Measurements from ENCODE around the gene MAEA.

MAEA gene

DNA sequence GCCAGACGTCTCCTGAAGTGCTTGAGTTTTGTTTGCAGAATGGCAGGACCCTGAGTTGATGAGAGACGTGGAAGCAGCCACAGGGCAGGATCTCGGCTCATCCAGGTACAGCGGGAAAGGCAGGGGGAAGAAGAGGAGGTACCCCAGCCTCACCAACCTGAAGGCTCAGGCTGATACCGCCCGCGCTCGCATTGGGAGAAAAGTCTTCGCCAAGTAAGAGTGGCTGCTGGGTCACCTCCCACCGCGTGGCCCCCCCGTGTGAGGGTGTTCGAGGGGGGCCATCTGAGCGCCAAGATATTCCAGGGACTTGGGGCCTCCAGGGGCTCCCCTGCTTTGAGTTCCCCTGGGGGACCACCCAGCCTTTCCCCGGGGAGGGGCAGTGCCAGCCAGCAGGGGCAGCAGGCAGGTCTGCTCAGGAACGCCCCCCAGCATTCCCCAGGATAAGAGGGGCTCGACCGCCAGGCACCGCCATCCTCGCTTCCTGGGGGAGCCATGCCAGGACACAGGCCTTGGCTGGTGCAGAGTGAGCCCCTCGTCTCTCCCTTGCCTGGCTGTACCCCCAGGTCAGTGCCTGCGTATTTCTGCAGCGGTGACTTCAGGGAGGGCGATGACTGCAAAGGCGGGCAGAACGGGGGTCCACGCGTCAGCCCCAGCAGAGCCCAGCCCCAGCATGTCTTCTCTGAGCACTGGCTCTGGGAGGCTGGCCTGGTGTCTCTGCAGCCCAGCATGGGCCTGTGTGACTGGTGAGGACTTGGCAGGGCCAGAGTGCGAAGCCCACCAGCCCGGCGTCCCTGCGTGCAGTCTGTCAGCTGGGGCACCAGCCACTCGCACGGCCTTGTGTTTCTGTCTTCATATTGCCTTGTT is 94.3 kb downstream of the MAEA start:
- Histone ChIP-seq H3K79me1 (replicated peaks; ENCODE audit: low read length, poor library complexity, severe bottlenecking) (no peaks in the 10 kb centered on the region), H2BK15ac (ENCODE audit: low read depth, poor library complexity, severe bottlenecking) (no peak overlapping the region), H3K9ac (ENCODE audit: low read length) (no peak overlapping the region), H2BK120ac (ENCODE audit: low read depth, low read length) (no peak overlapping the region), H2BK5ac (ENCODE audit: low read depth, low read length, poor library complexity, severe bottlenecking) (no peak overlapping the region), H2AK5ac (ENCODE audit: low read length, severe bottlenecking) (no peak overlapping the region), H2BK12ac (ENCODE audit: low read length in 2 of 2) (no peak overlapping the region), H3K18ac (ENCODE audit: low read depth in 1 of 2, low read length in 2 of 2) (no peak overlapping the region), H3K14ac (ENCODE audit: low read length in 2 of 2) (no peak overlapping the region), H3K27me3 (ENCODE audit: control insufficient read depth in 1 of 2, insufficient read depth in 1 of 2, low read length in 2 of 2) (no peaks in the 10 kb centered on the region), H3K4me2 (ENCODE audit: low read length, poor library complexity, severe bottlenecking) (no peak overlapping the region), H3K4me3 (ENCODE audit: insufficient read depth in 1 of 2, low read depth in 1 of 2, low read length in 2 of 2) (no peak overlapping the region), H3K23ac (ENCODE audit: low read length in 2 of 2) (no peak overlapping the region), H3K4me1 (ENCODE audit: control insufficient read depth, insufficient read depth, low read depth, low read length) (no peaks in the 10 kb centered on the region), H3K27ac (ENCODE audit: low read length, poor library complexity, severe bottlenecking) (no peak overlapping the region), H4K91ac (ENCODE audit: low read length) (no peak overlapping the region), H3K9me3 (ENCODE audit: control insufficient read depth, low read length) (peaks cover 16% of the 10 kb centered on the region), H3K4ac (ENCODE audit: low read depth in 1 of 2, low read length in 2 of 2) (no peak overlapping the region), H2AFZ (ENCODE audit: low read depth, low read length) (no peak overlapping the region), H4K8ac (ENCODE audit: low read length) (no peak overlapping the region), H3K36me3 (ENCODE audit: control insufficient read depth in 1 of 2, insufficient read depth in 2 of 2, low read depth in 1 of 2, low read length in 2 of 2) (peaks cover 53 to 64% of the 10 kb centered on the region in 2 experiments)
- 95% methylated on average over 34 of the region's 34 CpGs for WGBS
- DNase-seq, result no peak

DNA sequence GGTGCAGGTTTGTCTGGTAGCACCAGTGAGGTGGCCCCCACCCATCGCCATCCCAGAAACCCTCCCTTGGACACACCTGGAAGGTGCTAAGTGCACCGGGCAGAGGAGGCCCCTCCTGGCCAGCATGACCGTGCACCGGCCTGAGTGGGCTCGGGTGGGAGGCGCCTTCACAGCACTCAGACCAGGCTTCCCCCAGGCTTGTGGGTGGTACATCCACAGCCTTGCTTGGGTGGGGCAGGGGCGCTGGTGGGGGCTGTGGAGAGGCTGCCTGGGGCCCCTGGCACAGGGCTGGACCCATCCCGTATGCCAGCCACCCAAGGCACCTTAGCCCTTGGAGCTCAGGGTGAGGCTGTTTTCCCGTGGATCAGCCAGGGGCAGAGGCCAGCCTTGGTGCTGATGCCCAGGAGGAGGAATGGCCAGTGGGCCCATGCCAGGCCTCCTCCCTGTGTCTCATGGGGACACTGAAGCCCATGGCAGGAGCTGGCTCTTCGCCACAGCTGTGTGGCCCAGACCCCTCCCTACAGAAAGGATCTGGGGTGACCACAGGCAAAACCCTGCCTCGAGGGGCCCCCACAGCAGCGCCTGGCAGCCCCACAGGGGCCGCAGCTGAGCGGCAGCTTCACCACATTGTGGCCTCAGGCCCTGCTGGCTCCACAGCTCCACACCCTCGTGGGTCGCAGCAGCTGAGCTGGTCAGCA is 95.1 kb downstream of the MAEA start:
- no peak overlapping the region for H4K91ac ChIP-seq (ENCODE audit: low read length)
- no peak overlapping the region for H2AK5ac ChIP-seq (ENCODE audit: low read length, severe bottlenecking)

DNA sequence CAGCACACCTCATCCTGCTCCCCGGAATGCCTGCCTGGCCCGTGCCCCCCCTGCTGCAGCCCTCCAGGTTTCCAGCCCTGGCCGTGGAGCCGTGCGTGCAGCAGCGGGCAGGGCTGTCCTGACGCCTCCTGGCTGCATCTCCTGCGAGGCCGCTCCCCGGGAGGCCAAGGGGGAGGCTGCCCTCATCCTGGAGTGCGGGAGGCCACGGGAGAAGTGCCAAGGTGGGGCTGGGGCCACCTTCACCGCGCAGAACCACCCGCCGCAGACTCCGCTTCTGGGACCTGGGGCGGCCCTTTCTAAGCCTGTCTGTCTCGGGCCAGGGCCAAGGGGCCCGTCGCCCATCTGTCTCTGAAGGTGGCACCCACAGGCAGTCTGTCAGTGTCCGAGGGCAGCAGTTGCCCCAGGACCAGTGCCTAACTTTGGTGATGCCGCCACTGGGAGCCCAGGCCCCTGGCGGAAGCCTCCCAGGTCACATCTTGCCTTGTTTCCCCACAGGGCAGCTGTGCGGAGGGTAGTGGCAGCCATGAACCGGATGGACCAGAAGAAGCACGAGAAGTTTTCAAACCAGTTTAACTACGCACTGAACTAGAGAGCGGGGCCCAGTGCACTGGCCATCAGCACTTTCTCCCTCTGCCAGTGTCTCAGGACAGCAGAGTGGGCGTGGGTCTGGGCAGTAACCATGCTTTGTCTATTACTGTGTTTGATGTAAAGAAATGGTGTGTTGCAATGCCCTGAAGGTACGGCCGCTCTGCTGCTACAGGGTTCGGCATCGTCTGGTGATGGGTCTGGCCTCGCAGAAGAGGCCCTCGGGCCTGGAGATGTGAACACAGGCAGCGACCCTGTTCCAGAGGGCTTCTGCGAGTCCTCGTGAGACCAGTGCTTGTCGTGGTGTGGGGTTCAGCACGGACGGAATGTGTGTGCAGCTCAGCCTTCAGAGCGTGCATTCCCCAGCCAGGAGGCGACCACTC is 96.0 kb downstream of the MAEA start:
- DNase-seq, result no peak
- Histone ChIP-seq H2AFZ (ENCODE audit: low read depth, low read length) (no peak overlapping the region), H3K79me1 (replicated peaks; ENCODE audit: low read length, poor library complexity, severe bottlenecking) (peaks cover 1% of the 10 kb centered on the region), H3K36me3 (ENCODE audit: control insufficient read depth in 1 of 2, insufficient read depth in 2 of 2, low read depth in 1 of 2, low read length in 2 of 2) (peaks cover 58 to 66% of the 10 kb centered on the region in 2 experiments), H3K4me3 (ENCODE audit: insufficient read depth in 1 of 2, low read depth in 1 of 2, low read length in 2 of 2) (no peak overlapping the region), H3K9ac (ENCODE audit: low read length) (no peak overlapping the region), H3K18ac (ENCODE audit: low read depth in 1 of 2, low read length in 2 of 2) (no peak overlapping the region), H2BK15ac (ENCODE audit: low read depth, poor library complexity, severe bottlenecking) (no peak overlapping the region), H3K14ac (ENCODE audit: low read length in 2 of 2) (no peak overlapping the region), H3K23ac (ENCODE audit: low read length in 2 of 2) (no peak overlapping the region), H3K9me3 (ENCODE audit: control insufficient read depth, low read length) (peaks cover 28% of the 10 kb centered on the region), H3K27me3 (ENCODE audit: control insufficient read depth in 1 of 2, insufficient read depth in 1 of 2, low read length in 2 of 2) (no peaks in the 10 kb centered on the region), H4K8ac (ENCODE audit: low read length) (no peak overlapping the region), H2BK120ac (ENCODE audit: low read depth, low read length) (no peak overlapping the region), H3K27ac (ENCODE audit: low read length, poor library complexity, severe bottlenecking) (no peak overlapping the region), H4K91ac (ENCODE audit: low read length) (no peak overlapping the region), H3K4ac (ENCODE audit: low read depth in 1 of 2, low read length in 2 of 2) (no peak overlapping the region), H3K4me1 (ENCODE audit: control insufficient read depth, insufficient read depth, low read depth, low read length) (no peaks in the 10 kb centered on the region), H2BK5ac (ENCODE audit: low read depth, low read length, poor library complexity, severe bottlenecking) (no peak overlapping the region), H3K4me2 (ENCODE audit: low read length, poor library complexity, severe bottlenecking) (no peak overlapping the region), H2BK12ac (ENCODE audit: low read length in 2 of 2) (no peak overlapping the region), H2AK5ac (ENCODE audit: low read length, severe bottlenecking) (no peak overlapping the region)
- 97% methylated on average over 44 of the region's 44 CpGs for WGBS

More for the DNA sequence above, 95.1 kb downstream of the MAEA start:
- H3K14ac ChIP-seq (ENCODE audit: low read length in 2 of 2), result no peak overlapping the region
- no peak overlapping the region for H2BK5ac ChIP-seq (ENCODE audit: low read depth, low read length, poor library complexity, severe bottlenecking)
- H3K36me3 ChIP-seq (ENCODE audit: control insufficient read depth in 1 of 2, insufficient read depth in 2 of 2, low read depth in 1 of 2, low read length in 2 of 2), result peaks cover 60 to 64% of the 10 kb centered on the region in 2 experiments
- H3K9me3 ChIP-seq (ENCODE audit: control insufficient read depth, low read length), result peaks cover 23% of the 10 kb centered on the region
- no peak overlapping the region for H2BK12ac ChIP-seq (ENCODE audit: low read length in 2 of 2)
- H3K4me3 ChIP-seq (ENCODE audit: insufficient read depth in 1 of 2, low read depth in 1 of 2, low read length in 2 of 2), result no peak overlapping the region
- no peaks in the 10 kb centered on the region for H3K27me3 ChIP-seq (ENCODE audit: control insufficient read depth in 1 of 2, insufficient read depth in 1 of 2, low read length in 2 of 2)
- no peak for DNase-seq
- no peak overlapping the region for H3K18ac ChIP-seq (ENCODE audit: low read depth in 1 of 2, low read length in 2 of 2)
- no peak overlapping the region for H2BK120ac ChIP-seq (ENCODE audit: low read depth, low read length)
- no peak overlapping the region for H3K23ac ChIP-seq (ENCODE audit: low read length in 2 of 2)
- no peaks in the 10 kb centered on the region for H3K4me1 ChIP-seq (ENCODE audit: control insufficient read depth, insufficient read depth, low read depth, low read length)
- no peak overlapping the region for H3K9ac ChIP-seq (ENCODE audit: low read length)
- no peak overlapping the region for H2AFZ ChIP-seq (ENCODE audit: low read depth, low read length)
- no peaks in the 10 kb centered on the region for H3K79me1 ChIP-seq (replicated peaks; ENCODE audit: low read length, poor library complexity, severe bottlenecking)
- no peak overlapping the region for H3K4ac ChIP-seq (ENCODE audit: low read depth in 1 of 2, low read length in 2 of 2)
- H3K27ac ChIP-seq (ENCODE audit: low read length, poor library complexity, severe bottlenecking), result no peak overlapping the region
- H3K4me2 ChIP-seq (ENCODE audit: low read length, poor library complexity, severe bottlenecking), result no peak overlapping the region
- no peak overlapping the region for H4K8ac ChIP-seq (ENCODE audit: low read length)
- no peak overlapping the region for H2BK15ac ChIP-seq (ENCODE audit: low read depth, poor library complexity, severe bottlenecking)
- 97% methylated on average over 15 of the region's 16 CpGs for WGBS

Measured in mesenchymal stem cell (in vitro differentiated cells and primary cell).